Caki2 (cell line): ENCODE measurements around the gene NUB1. TPM values are rescaled to one million over a fixed set of nuclear protein-coding genes. Genes with fewer than 3 reads are reported as not detected.

Experiments used
- DNase-seq: peaks from one replicate; pipeline ENCODE4 v3.0.0-alpha.2; 2015; ENCODE audit warnings: low read depth
- in situ Hi-C: cut with HindIII; loops from 2 replicates; pipeline ENCODE4 v1.10.0; 2016; ENCODE audit warnings: low sequenced_read_pairs, low pct_unique_long_range_greater_than_20kb, mixed read lengths
- total RNA-seq: library from RNA; depleted of rRNA; stranded (reverse); fragments of >200 nt; shearing (Covaris generic); gene quantifications from 2 replicates; pipeline ENCODE4 v1.2.3, GENCODE V29; 2014; ENCODE audit warnings: low replicate concordance

NUB1 gene
- total RNA-seq, 1 experiment from 2014 or later: 34.6 TPM

- no peak for DNase-seq
- in situ Hi-C loops: loop anchor here (25.0 kb wide), 1 partner anchor 370 kb away; no protein-coding TSS in a partner anchor
These were observed 25.7 kb downstream of the NUB1 start for GRCh38 chr7:151367284-151367683.

GRCh38 chr7:151368136-151368571 lies 26.5 kb downstream of the NUB1 start:
- in situ Hi-C loops: loop anchor here (25.0 kb wide), 1 partner anchor 369 kb away; no protein-coding TSS in a partner anchor
- DNase-seq: peak; percentile 76

GRCh38 chr7:151371266-151371665 lies 29.7 kb downstream of the NUB1 start:
- DNase-seq: no peak
- in situ Hi-C loops: loop anchor here (25.0 kb wide), 1 partner anchor 366 kb away; no protein-coding TSS in a partner anchor

GRCh38 chr7:151372612-151373265 lies 31.1 kb downstream of the NUB1 start:
- DNase-seq: no peak
- in situ Hi-C loops: loop anchor here (25.0 kb wide), 1 partner anchor 365 kb away; no protein-coding TSS in a partner anchor

GRCh38 chr7:151373599-151373998 lies 32.0 kb downstream of the NUB1 start:
- in situ Hi-C loops: loop anchor here (25.0 kb wide), 1 partner anchor 364 kb away; no protein-coding TSS in a partner anchor
- DNase-seq: no peak

GRCh38 chr7:151374139-151374538 lies 32.5 kb downstream of the NUB1 start:
- no peak for DNase-seq
- in situ Hi-C loops: loop anchor here (25.0 kb wide), 1 partner anchor 363 kb away; no protein-coding TSS in a partner anchor

- no peak for DNase-seq
- in situ Hi-C loops: loop anchor here (25.0 kb wide), 1 partner anchor 363 kb away; no protein-coding TSS in a partner anchor
These were observed 33.1 kb downstream of the NUB1 start for GRCh38 chr7:151374726-151375125.

- DNase-seq: no peak
- in situ Hi-C loops: no loop called here
These were observed 34.1 kb downstream of the NUB1 start for GRCh38 chr7:151375530-151376217.

- DNase-seq: no peak
- in situ Hi-C loops: no loop called here
These were observed 34.7 kb downstream of the NUB1 start for GRCh38 chr7:151376218-151376902.

- in situ Hi-C loops: no loop called here
- DNase-seq: no peak
These were observed 35.8 kb downstream of the NUB1 start for GRCh38 chr7:151377406-151377805.

GRCh38 chr7:151378011-151378410 lies 36.4 kb downstream of the NUB1 start:
- in situ Hi-C loops: no loop called here
- no peak for DNase-seq

GRCh38 chr7:151378496-151379192 lies 37.0 kb downstream of the NUB1 start:
- in situ Hi-C loops: no loop called here
- DNase-seq: no peak

- in situ Hi-C loops: no loop called here
- no peak for DNase-seq
These were observed 37.5 kb downstream of the NUB1 start for GRCh38 chr7:151379193-151379520.

- DNase-seq: no peak
- in situ Hi-C loops: no loop called here
These were observed 38.1 kb downstream of the NUB1 start for GRCh38 chr7:151379534-151380198.

- in situ Hi-C loops: no loop called here
- no peak for DNase-seq
These were observed 38.8 kb downstream of the NUB1 start for GRCh38 chr7:151380199-151381097.

GRCh38 chr7:151381098-151381347 lies 39.4 kb downstream of the NUB1 start:
- no peak for DNase-seq
- in situ Hi-C loops: no loop called here

- no peak for DNase-seq
- in situ Hi-C loops: no loop called here
These were observed 39.9 kb downstream of the NUB1 start for GRCh38 chr7:151381348-151382078.
